Measurements from ENCODE around the gene CTSO. TPM values are rescaled to one million over a fixed set of nuclear protein-coding genes. Genes with fewer than 3 reads are reported as not detected.
"Not testable (repeated sequence)": the region's sequence is repeated elsewhere in the genome, so short reads cannot be mapped to it uniquely, and the experiment has no call there.

CTSO gene
- total RNA-seq, 1 donor from 2014 or later, result 30.5 TPM

DNA sequence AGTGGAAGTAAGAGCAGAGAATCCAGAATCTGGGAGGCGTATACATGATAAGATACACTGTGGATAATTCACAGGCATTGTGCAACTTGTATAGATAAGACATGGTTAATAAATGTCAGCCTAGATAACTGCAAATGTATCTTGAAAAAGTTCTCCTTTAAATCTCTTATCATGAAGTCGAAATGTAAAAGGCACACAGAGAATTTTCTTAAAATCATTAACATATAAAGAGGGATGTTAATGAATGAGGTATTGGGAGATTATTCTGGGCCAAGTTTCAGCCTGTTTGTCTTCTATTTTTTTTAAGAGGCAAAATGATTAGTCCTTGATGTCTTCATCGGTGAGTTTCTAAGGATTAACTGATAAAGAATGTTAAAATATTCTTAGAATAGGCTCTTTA lies 49.3 kb downstream of the CTSO start:
- intact Hi-C loops (cut with DNase I), result no loop called here
- TF ChIP-seq, protein P1, sequence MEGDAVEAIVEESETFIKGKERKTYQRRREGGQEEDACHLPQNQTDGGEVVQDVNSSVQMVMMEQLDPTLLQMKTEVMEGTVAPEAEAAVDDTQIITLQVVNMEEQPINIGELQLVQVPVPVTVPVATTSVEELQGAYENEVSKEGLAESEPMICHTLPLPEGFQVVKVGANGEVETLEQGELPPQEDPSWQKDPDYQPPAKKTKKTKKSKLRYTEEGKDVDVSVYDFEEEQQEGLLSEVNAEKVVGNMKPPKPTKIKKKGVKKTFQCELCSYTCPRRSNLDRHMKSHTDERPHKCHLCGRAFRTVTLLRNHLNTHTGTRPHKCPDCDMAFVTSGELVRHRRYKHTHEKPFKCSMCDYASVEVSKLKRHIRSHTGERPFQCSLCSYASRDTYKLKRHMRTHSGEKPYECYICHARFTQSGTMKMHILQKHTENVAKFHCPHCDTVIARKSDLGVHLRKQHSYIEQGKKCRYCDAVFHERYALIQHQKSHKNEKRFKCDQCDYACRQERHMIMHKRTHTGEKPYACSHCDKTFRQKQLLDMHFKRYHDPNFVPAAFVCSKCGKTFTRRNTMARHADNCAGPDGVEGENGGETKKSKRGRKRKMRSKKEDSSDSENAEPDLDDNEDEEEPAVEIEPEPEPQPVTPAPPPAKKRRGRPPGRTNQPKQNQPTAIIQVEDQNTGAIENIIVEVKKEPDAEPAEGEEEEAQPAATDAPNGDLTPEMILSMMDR (IDR thresholded peaks at IDR 0.05), result no peak
- no peaks in the 10 kb centered on the region for H3K9me3 ChIP-seq
- no peaks in the 10 kb centered on the region for H3K27me3 ChIP-seq
- H3K4me3 ChIP-seq, result no peak overlapping the region
- no peaks in the 10 kb centered on the region for H3K4me1 ChIP-seq
- no peak overlapping the region for H3K27ac ChIP-seq
- DNase-seq, result no peak
- no peak for ATAC-seq
- H3K36me3 ChIP-seq, result no peaks in the 10 kb centered on the region

DNA sequence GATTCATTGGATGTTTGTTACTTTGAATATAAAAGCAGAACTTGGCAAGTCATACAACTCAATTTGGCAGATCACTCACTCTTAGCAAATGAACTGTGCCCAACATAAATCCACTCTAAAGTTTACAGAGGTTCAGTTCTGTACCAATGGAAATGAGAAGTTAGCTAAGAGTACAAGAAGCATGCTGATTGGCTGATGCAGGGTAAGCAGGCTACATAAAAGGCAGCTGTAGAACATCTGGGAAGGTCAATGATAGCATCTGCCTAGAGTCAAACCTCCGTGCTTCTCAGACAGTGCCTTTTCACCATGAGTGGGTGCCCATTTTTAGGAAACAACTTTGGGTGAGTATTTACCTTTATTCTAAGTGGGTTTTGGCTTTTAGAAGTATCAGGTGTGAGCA lies 50.2 kb downstream of the CTSO start, which contains the start of gene TDO2:
TSS of gene TDO2 (plus strand) at position 244 of the 400 bp plus-strand sequence. CDS start at position 307, 63 bp downstream.
- H3K9me3 ChIP-seq, result no peaks in the 10 kb centered on the region
- H3K27me3 ChIP-seq, result no peaks in the 10 kb centered on the region
- no peaks in the 10 kb centered on the region for H3K36me3 ChIP-seq
- no peak within 1 kb of the TSS for H3K4me3 ChIP-seq
- TF ChIP-seq, protein P1 (IDR thresholded peaks at IDR 0.05), result no peak
- intact Hi-C loops (cut with DNase I), result no loop called here
- H3K4me1 ChIP-seq, result no peaks in the 10 kb centered on the region
- no peak within 1 kb of the TSS for H3K27ac ChIP-seq
- DNase-seq (no peak), ATAC-seq (no peak)

DNA sequence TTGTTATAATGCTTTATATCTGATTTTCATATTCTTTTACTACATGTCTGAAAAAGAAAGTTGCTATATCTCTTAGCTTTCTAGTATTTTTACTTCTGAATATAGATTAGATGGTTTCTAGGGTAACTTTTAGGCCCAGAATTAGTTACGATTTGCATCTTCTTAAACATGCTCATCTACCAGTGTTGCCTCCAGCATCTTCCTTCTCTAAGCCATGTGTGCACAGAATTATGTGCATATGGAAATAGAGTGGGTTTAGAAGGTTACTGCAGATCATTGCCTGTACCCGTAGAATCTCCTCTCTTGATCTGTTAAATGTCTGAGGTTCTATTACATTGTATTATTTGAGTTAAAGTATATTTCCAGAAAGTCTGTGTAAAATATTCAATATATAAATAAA lies 52.7 kb downstream of the CTSO start:
- Histone ChIP-seq H3K27ac (no peak overlapping the region), H3K27me3 (no peaks in the 10 kb centered on the region), H3K36me3 (no peaks in the 10 kb centered on the region), H3K9me3 (no peaks in the 10 kb centered on the region), H3K4me1 (no peaks in the 10 kb centered on the region), H3K4me3 (no peak overlapping the region)
- TF ChIP-seq, protein P1 (IDR thresholded peaks at IDR 0.05), result no peak
- no peak for ATAC-seq
- intact Hi-C loops (cut with DNase I), result no loop called here
- DNase-seq, result no peak

DNA sequence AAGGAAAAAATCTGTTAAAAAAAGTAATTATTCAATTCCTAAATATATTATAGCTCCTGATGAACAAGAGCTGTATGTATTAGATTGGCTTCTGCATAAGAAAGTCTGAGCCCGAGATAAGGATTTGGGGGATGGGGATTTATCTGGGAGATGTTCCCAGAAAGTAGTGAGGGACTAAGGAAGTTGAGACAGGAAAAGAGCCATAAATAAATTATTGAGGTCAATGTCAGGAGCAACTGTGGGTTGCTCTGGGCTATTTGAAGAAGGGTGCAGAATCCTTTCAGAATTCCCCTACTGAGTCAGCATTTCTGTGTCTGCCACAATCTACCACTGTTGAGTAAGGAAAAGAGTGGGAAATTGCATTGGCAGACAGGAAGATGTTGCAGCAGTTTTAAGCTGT lies 53.3 kb downstream of the CTSO start:
- Histone ChIP-seq H3K4me1 (no peaks in the 10 kb centered on the region), H3K27ac (no peak overlapping the region), H3K4me3 (no peak overlapping the region), H3K9me3 (no peaks in the 10 kb centered on the region), H3K36me3 (no peaks in the 10 kb centered on the region), H3K27me3 (no peaks in the 10 kb centered on the region)
- no peak for ATAC-seq
- DNase-seq, result no peak
- TF ChIP-seq, protein P1 (IDR thresholded peaks at IDR 0.05), result no peak
- intact Hi-C loops (cut with DNase I), result no loop called here

DNA sequence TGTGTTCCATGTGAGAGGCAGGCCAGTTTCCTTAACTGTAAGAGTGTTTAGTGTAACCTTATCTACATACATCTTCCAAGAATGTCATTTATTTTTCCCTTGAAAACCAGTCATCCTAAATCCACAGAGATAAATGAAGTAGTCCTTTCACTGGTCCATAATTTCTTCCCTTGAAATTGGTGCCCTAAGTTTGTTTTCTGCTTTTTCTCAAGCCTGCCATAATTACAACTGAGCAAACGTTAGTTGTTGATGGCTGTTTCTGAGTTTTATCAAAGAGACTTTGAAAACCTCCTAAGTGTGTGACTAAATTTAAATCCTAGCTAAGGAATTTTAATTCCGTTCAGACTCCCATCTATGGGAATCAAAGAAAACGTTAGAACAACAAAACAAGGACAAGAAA lies 53.8 kb downstream of the CTSO start:
- no peak overlapping the region for H3K27ac ChIP-seq
- intact Hi-C loops (cut with DNase I), result no loop called here
- no peaks in the 10 kb centered on the region for H3K36me3 ChIP-seq
- TF ChIP-seq, protein P1 (IDR thresholded peaks at IDR 0.05), result no peak
- DNase-seq, result no peak
- no peaks in the 10 kb centered on the region for H3K9me3 ChIP-seq
- H3K4me3 ChIP-seq, result no peak overlapping the region
- no peak for ATAC-seq
- no peaks in the 10 kb centered on the region for H3K4me1 ChIP-seq
- no peaks in the 10 kb centered on the region for H3K27me3 ChIP-seq

DNA sequence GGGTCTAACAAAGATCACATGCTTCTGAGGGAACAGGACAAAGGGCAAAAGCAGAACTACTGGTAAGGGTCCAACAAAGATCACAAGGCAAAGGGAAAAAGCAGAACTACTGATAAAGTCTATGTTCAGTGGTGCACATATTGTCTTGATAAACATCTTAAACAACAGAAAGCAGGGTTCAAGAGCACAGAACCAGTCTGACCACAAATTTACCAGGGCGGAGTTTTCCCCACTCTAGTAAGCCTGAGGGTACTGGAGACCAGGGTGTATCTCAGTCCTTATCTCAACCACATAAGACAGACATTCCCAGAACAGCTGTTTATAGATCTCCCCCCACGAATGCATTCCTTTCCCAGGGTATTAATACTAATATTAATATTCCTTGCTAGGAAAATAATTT lies 55.3 kb downstream of the CTSO start:
- H3K36me3 ChIP-seq; H3K4me1 ChIP-seq; H3K4me3 ChIP-seq; H3K27ac ChIP-seq; ATAC-seq; H3K27me3 ChIP-seq; intact Hi-C loops (cut with DNase I); H3K9me3 ChIP-seq; DNase-seq: not testable (repeated sequence)
